Common myeloid progenitor, CD34-positive (primary cell): ENCODE data around the gene HOXA6.

Experiments used
- CTCF ChIA-PET: fragments of 350-600 bp; sonication (Branson Sonifier 250); formaldehyde crosslinking; loops from one replicate; lab custom pipeline; 2021; ENCODE audit warnings: antibody characterized with exemption; lab: Charles Lee
- POLR2A ChIA-PET: fragments of 350-600 bp; sonication (Branson Sonifier 250); formaldehyde crosslinking; loops from one replicate; lab custom pipeline; 2021; ENCODE audit warnings: antibody characterized with exemption; lab: Charles Lee
- DNase-seq, 3 donors: peaks; one replicate each; pipeline versions ENCODE4 v3.0.0 to v3.0.0-alpha.2; 2013
- H3K27ac ChIP-seq, 2 experiments: 1 replicate in 1 of 2; 2 replicates in 1 of 2; pipeline ENCODE4 v1.7.0; 2013; ENCODE audit warnings: inconsistent platforms in 2 of 2, low read length in 2 of 2, mild to moderate bottlenecking in 2 of 2, low read depth in 1 of 2, moderate library complexity in 1 of 2; ENCODE audit not compliant: severe bottlenecking in 2 of 2, insufficient read depth in 1 of 2, poor library complexity in 1 of 2
- H3K27me3 ChIP-seq, 5 experiments: replicated peaks in 2 of 5; 1 replicate in 3 of 5; 2 replicates in 2 of 5; pipeline versions ENCODE4 v1.6.1 to v1.7.0; 2013; ENCODE audit warnings: low read length in 4 of 5, mild to moderate bottlenecking in 2 of 5, moderate library complexity in 2 of 5, inconsistent platforms in 1 of 5; ENCODE audit not compliant: insufficient read depth in 5 of 5, control insufficient read depth in 4 of 5
- H3K36me3 ChIP-seq, 4 experiments: 1 replicate in 2 of 4; 2 replicates in 2 of 4; pipeline versions ENCODE4 v1.6.1 to v1.7.0; 2013; ENCODE audit warnings: low read length in 3 of 4, control low read depth in 1 of 4, mild to moderate bottlenecking in 1 of 4; ENCODE audit not compliant: control insufficient read depth in 4 of 4, insufficient read depth in 4 of 4
- H3K4me1 ChIP-seq, 4 experiments: 1 replicate in 3 of 4; 2 replicates in 1 of 4; pipeline versions ENCODE4 v1.6.1 to v1.7.1; 2013; ENCODE audit warnings: low read length in 3 of 4, mild to moderate bottlenecking in 3 of 4, control low read depth in 1 of 4, inconsistent platforms in 1 of 4, moderate library complexity in 1 of 4; ENCODE audit not compliant: control insufficient read depth in 4 of 4, insufficient read depth in 4 of 4; ENCODE audit errors: control extremely low read depth in 1 of 4
- H3K4me3 ChIP-seq, 7 experiments: 1 replicate in 4 of 7; 2 replicates in 3 of 7; pipeline versions ENCODE4 v1.5.1 to v1.7.0; 2013; ENCODE audit warnings: mild to moderate bottlenecking in 7 of 7, low read length in 6 of 7, moderate library complexity in 6 of 7, inconsistent platforms in 2 of 7, low read depth in 2 of 7, control low read depth in 1 of 7; ENCODE audit not compliant: insufficient read depth in 4 of 7, control insufficient read depth in 1 of 7; ENCODE audit errors: extremely low read depth in 1 of 7
- H3K9me3 ChIP-seq, 5 experiments: 1 replicate in 4 of 5; 2 replicates in 1 of 5; pipeline versions ENCODE4 v1.6.1 to v1.7.1; 2013; ENCODE audit warnings: low read length in 4 of 5, mild to moderate bottlenecking in 2 of 5, inconsistent platforms in 1 of 5, low read depth in 1 of 5, moderate library complexity in 1 of 5; ENCODE audit not compliant: control insufficient read depth in 4 of 5, insufficient read depth in 2 of 5; ENCODE audit errors: control extremely low read depth in 1 of 5
- WGBS: methylation state at CpG from one replicate; pipeline ENCODE4 v1.1.5; 2013; ENCODE audit not compliant: insufficient coverage; 5-methylcytosine and 5-hydroxymethylcytosine counted together

Gene HOXA6

GRCh38 chr7:27118580-27118979 lies 29.0 kb downstream of the HOXA6 start:
- no peaks in the 10 kb centered on the region for H3K9me3 ChIP-seq
- no peak for DNase-seq
- ChIA-PET CTCF (interaction anchor here (0.7 to 3.3 kb wide), 3 partner anchors 13 to 30 kb away, joined by 3 to 10 read pairs (median 3); partner anchors contain the start of genes HOXA4 and HOXA6), POLR2A (interaction anchor here (0.6 kb wide), 1 partner anchor 254 kb away, joined by 3 read pairs; no protein-coding TSS in a partner anchor)
- H3K27me3 ChIP-seq, result no peaks in the 10 kb centered on the region
- WGBS, result 93% methylated on average over 1 of the region's 3 CpGs
- no peak overlapping the region for H3K4me3 ChIP-seq
- H3K4me1 ChIP-seq, result peaks cover 0 to 5% (median 0%) of the 10 kb centered on the region in 4 experiments
- H3K36me3 ChIP-seq, result peaks cover 10 to 84% (median 65%) of the 10 kb centered on the region in 4 experiments
- no peak overlapping the region for H3K27ac ChIP-seq

- Histone ChIP-seq H3K9me3 (no peaks in the 10 kb centered on the region), H3K27me3 (no peaks in the 10 kb centered on the region), H3K4me3 (no peak overlapping the region), H3K36me3 (peaks cover 10 to 84% (median 67%) of the 10 kb centered on the region in 4 experiments), H3K27ac (no peak overlapping the region), H3K4me1 (peaks cover 0 to 2% (median 0%) of the 10 kb centered on the region in 4 experiments)
- ChIA-PET CTCF (interaction anchor here (0.7 to 3.3 kb wide), 3 partner anchors 10 to 13 kb away, joined by 3 to 10 read pairs (median 5); partner anchors contain the start of gene HOXA4), POLR2A (interaction anchor here (0.6 kb wide), 1 partner anchor 253 kb away, joined by 3 read pairs; no protein-coding TSS in a partner anchor)
- WGBS, result 95% methylated on average over 13 of the region's 19 CpGs
- DNase-seq, result no peak
Measured at GRCh38 chr7:27117887-27118491, 29.6 kb downstream of the HOXA6 start.

GRCh38 chr7:27116962-27117886 lies 30.4 kb downstream of the HOXA6 start:
- POLR2A ChIA-PET, result no interaction called here
- 96% methylated on average over 8 of the region's 12 CpGs for WGBS
- no peak overlapping the region for H3K4me3 ChIP-seq
- H3K9me3 ChIP-seq, result no peaks in the 10 kb centered on the region
- peaks cover 10 to 78% (median 62%) of the 10 kb centered on the region in 4 experiments for H3K36me3 ChIP-seq
- no peaks in the 10 kb centered on the region for H3K4me1 ChIP-seq
- H3K27ac ChIP-seq, result no peak overlapping the region
- no peak for DNase-seq
- no peaks in the 10 kb centered on the region for H3K27me3 ChIP-seq
- CTCF ChIA-PET, result interaction anchor here (1.3 to 1.5 kb wide), 2 partner anchors 9 to 13 kb away, joined by 5 read pairs; partner anchors contain the start of gene HOXA4

DNA sequence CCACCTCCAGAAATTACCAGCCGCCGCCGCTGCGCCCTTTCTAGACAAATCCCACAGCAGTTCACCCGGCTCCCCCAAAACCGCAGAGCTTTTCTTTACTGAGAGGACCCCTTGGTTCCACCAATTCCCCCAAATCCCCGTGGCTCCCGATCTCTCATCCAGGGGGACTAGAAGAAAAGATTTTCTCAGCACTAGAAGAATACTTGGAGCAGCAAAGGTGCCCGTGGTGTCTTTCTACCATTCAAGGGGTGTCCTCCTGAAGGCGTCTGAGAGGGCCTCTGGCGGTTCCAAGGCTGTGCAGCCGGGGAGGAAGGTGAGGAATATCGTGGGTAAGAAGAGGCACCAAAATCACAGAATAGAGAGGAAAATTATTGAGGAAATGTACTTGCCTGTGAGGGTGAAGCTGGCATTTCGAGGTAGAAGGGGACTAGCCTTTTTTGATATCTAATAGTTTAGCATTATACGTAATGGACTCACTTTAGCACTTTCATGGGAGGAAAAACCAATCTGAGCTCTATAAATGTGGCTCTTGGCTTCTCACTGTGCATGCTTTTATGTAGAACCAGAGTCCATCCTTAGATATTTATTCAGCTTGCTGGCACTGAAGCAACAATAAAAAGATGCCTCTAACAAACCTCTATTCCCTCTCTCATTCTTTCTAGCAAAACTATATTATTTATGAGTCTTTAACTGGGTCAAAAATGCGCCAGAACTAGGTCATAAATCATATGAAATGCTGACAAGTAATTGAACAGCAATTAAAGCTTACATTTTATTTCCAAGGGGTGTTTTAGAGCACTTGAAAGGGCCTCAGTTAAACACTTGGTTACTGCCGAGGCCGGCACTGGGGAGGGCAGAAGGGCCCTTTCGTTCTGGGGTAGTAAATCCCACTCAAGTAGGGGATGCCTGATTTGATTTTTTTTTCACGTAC lies 31.3 kb downstream of the HOXA6 start:
- no peak overlapping the region for H3K27ac ChIP-seq
- 97% methylated on average over 17 of the region's 20 CpGs for WGBS
- H3K4me3 ChIP-seq, result no peak overlapping the region
- DNase-seq, result no peak
- no peaks in the 10 kb centered on the region for H3K27me3 ChIP-seq
- H3K36me3 ChIP-seq, result peaks cover 11 to 74% (median 56%) of the 10 kb centered on the region in 4 experiments
- H3K9me3 ChIP-seq, result no peaks in the 10 kb centered on the region
- CTCF ChIA-PET, result interaction anchor here (1.3 to 1.5 kb wide), 2 partner anchors 8 to 14 kb away, joined by 5 read pairs; partner anchors contain the start of gene HOXA4
- POLR2A ChIA-PET, result no interaction called here
- H3K4me1 ChIP-seq, result no peaks in the 10 kb centered on the region

DNA sequence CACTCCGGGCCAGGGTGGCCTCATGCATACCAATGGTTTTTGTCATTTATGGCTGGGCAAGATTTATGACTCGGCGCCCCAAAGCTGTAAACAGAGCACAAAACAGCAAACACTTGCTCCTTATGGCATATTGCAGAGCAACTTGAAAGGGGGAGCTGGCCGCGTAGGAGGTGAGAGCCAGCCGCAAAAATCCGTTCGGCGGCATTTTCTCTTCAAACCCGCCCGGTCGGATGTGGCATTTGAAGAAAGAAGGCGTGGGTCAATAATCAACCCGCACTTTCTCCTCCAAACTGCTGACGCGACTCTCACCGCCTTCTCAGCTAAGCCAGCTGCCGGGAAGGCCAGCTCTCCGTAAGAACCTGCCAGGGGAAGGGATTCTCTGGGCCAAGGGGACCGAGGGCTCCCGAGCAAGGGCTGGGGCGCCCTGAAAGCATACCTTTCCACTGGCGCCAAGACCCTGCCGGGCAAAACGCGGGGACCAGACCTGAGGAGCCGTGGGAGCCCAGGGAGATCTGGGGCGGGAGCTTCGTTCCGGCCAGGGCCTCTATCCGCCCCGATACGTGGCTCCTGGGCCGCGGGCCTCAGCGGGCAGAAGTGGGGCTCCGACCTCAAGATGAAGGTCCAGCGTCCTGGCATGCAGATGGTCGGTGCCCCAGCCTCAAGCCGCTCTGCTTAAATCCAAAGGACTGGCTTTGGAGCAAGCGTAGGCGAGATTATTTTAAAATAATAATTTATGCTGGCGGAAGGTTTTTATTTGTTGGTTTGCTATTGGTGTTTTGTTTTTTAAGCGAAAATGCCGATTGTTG lies 32.1 kb downstream of the HOXA6 start:
- Histone ChIP-seq H3K27ac (no peak overlapping the region), H3K9me3 (no peaks in the 10 kb centered on the region), H3K36me3 (peaks cover 13 to 75% (median 61%) of the 10 kb centered on the region in 4 experiments), H3K27me3 (no peaks in the 10 kb centered on the region), H3K4me1 (no peaks in the 10 kb centered on the region), H3K4me3 (no peak overlapping the region)
- no peak for DNase-seq
- 97% methylated on average over 39 of the region's 45 CpGs for WGBS
- POLR2A ChIA-PET, result no interaction called here
- CTCF ChIA-PET, result no interaction called here

DNA sequence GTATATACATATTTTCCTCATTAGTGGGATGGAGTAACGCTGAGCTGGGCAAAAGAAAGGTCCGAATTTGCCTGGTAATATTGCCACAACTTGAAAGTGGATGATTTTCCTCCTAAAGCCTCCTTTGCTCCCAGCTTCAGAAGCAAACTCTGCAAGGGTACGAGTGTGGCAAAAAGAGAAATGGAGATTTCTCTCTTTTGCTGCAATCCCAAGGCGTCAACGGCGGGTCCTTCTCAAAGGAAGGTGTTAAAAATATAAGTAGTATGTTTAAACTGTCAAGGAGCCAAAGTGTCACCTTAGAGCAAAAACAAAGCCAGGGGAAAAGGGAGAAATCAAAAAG lies 32.7 kb downstream of the HOXA6 start:
- H3K4me3 ChIP-seq, result no peak overlapping the region

More for the DNA sequence above, 32.7 kb downstream of the HOXA6 start:
- CTCF ChIA-PET, result no interaction called here
- Histone ChIP-seq H3K4me1 (no peaks in the 10 kb centered on the region), H3K27me3 (no peaks in the 10 kb centered on the region), H3K9me3 (no peaks in the 10 kb centered on the region), H3K27ac (no peak overlapping the region), H3K36me3 (peaks cover 13 to 79% (median 62%) of the 10 kb centered on the region in 4 experiments)
- 100% methylated on average over 2 of the region's 6 CpGs for WGBS
- no peak for DNase-seq
- POLR2A ChIA-PET, result no interaction called here
